SK-N-SH (cell line): Measurements from ENCODE around the gene F2RL1. TPM values are rescaled to one million over a fixed set of nuclear protein-coding genes. Genes with fewer than 3 reads are reported as not detected.

Source experiments
- CTCF ChIA-PET: fragments of 300-600, 350-600 bp; formaldehyde crosslinking; extraction: SDS; loops from one replicate; lab custom pipeline; 2021; lab: Yijun Ruan, JAX
- POLR2A ChIA-PET: fragments of 350-600 bp; sonication (Branson Sonifier 250); formaldehyde crosslinking; extraction: SDS; loops from one replicate; lab custom pipeline; 2020; ENCODE audit warnings: antibody characterized with exemption, inconsistent platforms; lab: Yijun Ruan, JAX
- DNase-seq: peaks from one replicate; pipeline ENCODE4 v3.0.0; 2012
- H2AFZ ChIP-seq: fragments of 200-600 bp; sonication (generic); 2 replicates; pipeline ENCODE4 v1.8.1; 2016; ENCODE audit warnings: antibody characterized with exemption, mild to moderate bottlenecking, low read depth
- H3F3A ChIP-seq: fragments of 200-600 bp; sonication (generic); replicated peaks from 2 replicates; pipeline ENCODE3; 2016; ENCODE audit warnings: antibody characterized with exemption, mild to moderate bottlenecking; ENCODE audit not compliant: insufficient read depth
- H3K27ac ChIP-seq, 2 experiments: fragments of 200-500 bp in 1 of 2; fragments of 200-600 bp in 1 of 2; sonication (Bioruptor generic) in 1 of 2; sonication (generic), shearing (Covaris generic) in 1 of 2; 2 replicates each; pipeline versions ENCODE4 v1.5.1 to v1.6.1; 2014 to 2016; ENCODE audit warnings: low read depth in 2 of 2, inconsistent platforms in 1 of 2, low read length in 1 of 2, mild to moderate bottlenecking in 1 of 2, mixed read lengths in 1 of 2
- H3K27me3 ChIP-seq: fragments of 200-600 bp; sonication (generic), shearing (Covaris generic); 2 replicates; pipeline ENCODE4 v1.6.1; 2016; ENCODE audit warnings: mixed run types; ENCODE audit not compliant: insufficient read depth
- H3K36me3 ChIP-seq, 2 experiments: fragments of 200-500 bp in 1 of 2; fragments of 200-600 bp in 1 of 2; sonication (Bioruptor generic) in 1 of 2; sonication (generic) in 1 of 2; replicated peaks in 1 of 2; 2 replicates each; pipeline versions ENCODE3 to v1.5.1; 2014 to 2016; ENCODE audit warnings: low read length in 1 of 2, mild to moderate bottlenecking in 1 of 2; ENCODE audit not compliant: insufficient read depth in 2 of 2, control insufficient read depth in 1 of 2
- H3K4me1 ChIP-seq, 2 experiments: fragments of 200-500 bp in 1 of 2; fragments of 200-600 bp in 1 of 2; sonication (Bioruptor generic) in 1 of 2; sonication (generic), shearing (Covaris generic) in 1 of 2; 2 replicates each; pipeline versions ENCODE4 v1.5.1 to v1.6.1; 2014 to 2016; ENCODE audit warnings: low read depth in 1 of 2, low read length in 1 of 2, mixed run types in 1 of 2; ENCODE audit not compliant: insufficient read depth in 2 of 2, control insufficient read depth in 1 of 2
- H3K4me2 ChIP-seq: fragments of 200-600 bp; sonication (generic), shearing (Covaris generic); 2 replicates; pipeline ENCODE4 v1.6.1; 2017; ENCODE audit warnings: mixed run types
- H3K4me3 ChIP-seq, 2 experiments: fragments of 200-500 bp in 1 of 2; fragments of 200-600 bp in 1 of 2; sonication (Bioruptor generic) in 1 of 2; sonication (generic), shearing (Covaris generic) in 1 of 2; 2 replicates each; pipeline versions ENCODE4 v1.5.1 to v1.8.1; 2014 to 2016; ENCODE audit warnings: low read depth in 2 of 2, inconsistent platforms in 1 of 2, low read length in 1 of 2, mild to moderate bottlenecking in 1 of 2, mixed read lengths in 1 of 2, moderate library complexity in 1 of 2
- H3K79me2 ChIP-seq: fragments of 200-600 bp; sonication (generic); 2 replicates; pipeline ENCODE4 v1.8.1; 2017; ENCODE audit warnings: mild to moderate bottlenecking; ENCODE audit not compliant: insufficient read depth
- H3K9ac ChIP-seq: fragments of 200-600 bp; sonication (generic); 2 replicates; pipeline ENCODE4 v1.6.1; 2017; ENCODE audit warnings: mixed run types
- H3K9me2 ChIP-seq: fragments of 200-600 bp; sonication (generic); 2 replicates; pipeline ENCODE4 v1.6.1; 2017; ENCODE audit warnings: mixed run types
- H3K9me3 ChIP-seq: fragments of 200-600 bp; sonication (generic); 2 replicates; pipeline ENCODE4 v1.6.1; 2017; ENCODE audit warnings: mixed run types, mild to moderate bottlenecking, moderate library complexity
- H4K20me1 ChIP-seq: fragments of 200-600 bp; sonication (generic); 2 replicates; pipeline ENCODE4 v1.6.1; 2017; ENCODE audit warnings: mild to moderate bottlenecking, mixed run types; ENCODE audit not compliant: insufficient read depth
- CHD2 ChIP-seq: fragments of 150-350 bp; IDR thresholded peaks from 2 replicates; pipeline ENCODE4 v1.6.1; 2018; ENCODE audit warnings: low read length; ENCODE audit not compliant: partially characterized antibody
- CTCF ChIP-seq: fragments of 200-600 bp; sonication (generic); IDR thresholded peaks from 2 replicates; pipeline ENCODE4 v1.6.1; 2017; ENCODE audit warnings: antibody characterized with exemption, mild to moderate bottlenecking, moderate library complexity
- FOSL2 ChIP-seq: IDR thresholded peaks from 2 replicates; pipeline ENCODE4 v1.4.0; 2012; ENCODE audit warnings: low read depth, mild to moderate bottlenecking, moderate library complexity, borderline replicate concordance
- FOXM1 ChIP-seq: IDR thresholded peaks from 2 replicates; pipeline ENCODE4 v1.4.0; 2012; ENCODE audit warnings: low read depth, mild to moderate bottlenecking
- GATA2 ChIP-seq: sonication (generic); formaldehyde crosslinking; IDR thresholded peaks from 2 replicates; pipeline ENCODE4 v1.5.0; 2020; ENCODE audit warnings: mild to moderate bottlenecking, missing genetic modification reagents
- JUND ChIP-seq: IDR thresholded peaks from 2 replicates; pipeline ENCODE4 v1.4.0; 2012
- NFIC ChIP-seq: IDR thresholded peaks from 2 replicates; pipeline ENCODE4 v1.4.0; 2012; ENCODE audit warnings: borderline replicate concordance
- POLR2AphosphoS5 ChIP-seq: IDR thresholded peaks from 2 replicates; pipeline ENCODE4 v1.6.1; 2012; ENCODE audit warnings: low read depth, low read length
- RXRA ChIP-seq: IDR thresholded peaks from 2 replicates; pipeline ENCODE4 v1.4.0; 2012; ENCODE audit warnings: low read depth, mild to moderate bottlenecking, borderline replicate concordance
- SMC3 ChIP-seq: IDR thresholded peaks from 2 replicates; pipeline ENCODE4 v1.6.1; 2012; ENCODE audit warnings: low read depth, low read length, improper control_type of control experiment
- TCF12 ChIP-seq: IDR thresholded peaks from 2 replicates; pipeline ENCODE4 v1.4.0; 2012
- YY1 ChIP-seq: IDR thresholded peaks from 2 replicates; pipeline ENCODE4 v1.4.0; 2012; ENCODE audit warnings: low read depth, mild to moderate bottlenecking
- WGBS: methylation state at CpG from one replicate; pipeline ENCODE4 v1.1.6; 2017; ENCODE audit warnings: low lambda C conversion rate; 5-methylcytosine and 5-hydroxymethylcytosine counted together
- polyA plus RNA-seq, 3 experiments: library from polyadenylated mRNA; depleted of rRNA; stranded (reverse); fragments of >200 nt; gene quantifications; 2 replicates each; pipeline ENCODE4 v1.2.3, GENCODE V29; 2012
- TF ChIP-seq, protein P1 (sequence below): IDR thresholded peaks from 2 replicates; pipeline ENCODE4 v1.4.0; 2012; ENCODE audit warnings: low read depth

Gene F2RL1
- polyA plus RNA-seq, 1 of the 3 experiments (the other 2 are of a cell fraction), result 31.3 TPM

- Histone ChIP-seq H2AFZ (0 out of 2 replicates have a peak overlapping the region, but pooled peaks have one; percentile 38), H3K27me3 (no peaks in the 10 kb centered on the region)
- CTCF ChIA-PET, result no interaction called here
These were observed 19.8 kb downstream of the F2RL1 start for GRCh38 chr5:76838481-76839261.

DNA sequence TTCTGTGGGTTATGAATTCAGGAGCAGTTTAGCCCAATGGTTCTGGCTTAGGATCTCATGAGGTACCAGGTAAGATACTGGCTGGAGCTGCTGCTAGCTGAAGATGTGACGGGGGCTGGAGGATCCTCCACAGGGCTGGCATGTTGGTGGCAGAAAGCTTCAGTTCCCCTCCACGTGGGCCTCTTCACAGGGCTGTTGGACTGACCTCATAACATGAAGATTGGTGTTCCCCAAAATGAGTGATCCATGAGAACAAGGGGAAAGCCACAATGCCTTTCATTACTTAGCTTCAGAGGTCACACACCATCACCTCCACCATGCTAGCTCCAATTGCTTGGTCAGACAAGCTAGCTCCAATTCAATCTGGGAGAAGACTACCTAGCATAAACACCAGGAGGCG, 22.5 kb downstream of the F2RL1 start:
- 62% methylated on average over 3 of the region's 3 CpGs for WGBS
- TF ChIP-seq, protein P1, sequence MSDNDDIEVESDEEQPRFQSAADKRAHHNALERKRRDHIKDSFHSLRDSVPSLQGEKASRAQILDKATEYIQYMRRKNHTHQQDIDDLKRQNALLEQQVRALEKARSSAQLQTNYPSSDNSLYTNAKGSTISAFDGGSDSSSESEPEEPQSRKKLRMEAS, result no peak
- TF ChIP-seq YY1 (no peak), GATA2 (CRISPR knock-in tag) (no peak), FOSL2 (no peak), CHD2 (no peak), SMC3 (no peak), POLR2AphosphoS5 (no peak), NFIC (no peak), FOXM1 (no peak), CTCF (no peak)
- Histone ChIP-seq H3F3A (peaks cover 8% of the 10 kb centered on the region), H3K79me2 (no peaks in the 10 kb centered on the region), H3K9me2 (no peaks in the 10 kb centered on the region), H3K4me3 (no peak overlapping the region), H3K9ac (no peak overlapping the region), H3K4me2 (no peak overlapping the region), H3K27me3 (no peaks in the 10 kb centered on the region), H4K20me1 (no peaks in the 10 kb centered on the region), H2AFZ (no peak overlapping the region), H3K36me3 (no peaks in the 10 kb centered on the region), H3K4me1 (0 out of 4 replicates have a peak, but pooled peaks cover 0 to 12% of the 10 kb centered on the region in 2 experiments), H3K9me3 (no peaks in the 10 kb centered on the region), H3K27ac (no peak overlapping the region)
- no peak for DNase-seq
- ChIA-PET CTCF (no interaction called here), POLR2A (no interaction called here)

More at GRCh38 chr5:76838481-76839261, 19.8 kb downstream of the F2RL1 start:
- H4K20me1 ChIP-seq, result no peaks in the 10 kb centered on the region
- peak overlapping the region in 1 of 2 experiments; percentile 49; a peak in 2 of 4 replicates for H3K27ac ChIP-seq
- H3K36me3 ChIP-seq, result peaks cover 0 to 10% of the 10 kb centered on the region in 2 experiments
- 0 out of 2 replicates have a peak overlapping the region, but pooled peaks have one; percentile 9 for H3K4me2 ChIP-seq
- no peak for TF ChIP-seq GATA2 (CRISPR knock-in tag)
- TF ChIP-seq FOSL2, result 0 out of 2 replicates have a peak, but pooled peaks have one; percentile 9
- peak; percentile 28 for TF ChIP-seq TCF12
- TF ChIP-seq RXRA, result 0 out of 2 replicates have a peak, but pooled peaks have one; percentile 10
- TF ChIP-seq JUND, result peak; percentile 19; the same call in 1 of the 2 replicates
- DNase-seq, result no peak
- H3K9me2 ChIP-seq, result no peaks in the 10 kb centered on the region
- POLR2A ChIA-PET, result no interaction called here
- no peak overlapping the region for H3K4me3 ChIP-seq
- H3K4me1 ChIP-seq, result 0 out of 4 replicates have a peak, but pooled peaks cover 0 to 12% of the 10 kb centered on the region in 2 experiments
- peaks cover 8% of the 10 kb centered on the region for H3F3A ChIP-seq
- H3K9me3 ChIP-seq, result no peaks in the 10 kb centered on the region
- WGBS, result 36% methylated on average over 7 of the region's 7 CpGs
- peak overlapping the region; percentile 10; the same call in 1 of the 2 replicates for H3K9ac ChIP-seq
- no peaks in the 10 kb centered on the region for H3K79me2 ChIP-seq
